Measurements from ENCODE around the gene STIMATE.

STIMATE gene

DNA sequence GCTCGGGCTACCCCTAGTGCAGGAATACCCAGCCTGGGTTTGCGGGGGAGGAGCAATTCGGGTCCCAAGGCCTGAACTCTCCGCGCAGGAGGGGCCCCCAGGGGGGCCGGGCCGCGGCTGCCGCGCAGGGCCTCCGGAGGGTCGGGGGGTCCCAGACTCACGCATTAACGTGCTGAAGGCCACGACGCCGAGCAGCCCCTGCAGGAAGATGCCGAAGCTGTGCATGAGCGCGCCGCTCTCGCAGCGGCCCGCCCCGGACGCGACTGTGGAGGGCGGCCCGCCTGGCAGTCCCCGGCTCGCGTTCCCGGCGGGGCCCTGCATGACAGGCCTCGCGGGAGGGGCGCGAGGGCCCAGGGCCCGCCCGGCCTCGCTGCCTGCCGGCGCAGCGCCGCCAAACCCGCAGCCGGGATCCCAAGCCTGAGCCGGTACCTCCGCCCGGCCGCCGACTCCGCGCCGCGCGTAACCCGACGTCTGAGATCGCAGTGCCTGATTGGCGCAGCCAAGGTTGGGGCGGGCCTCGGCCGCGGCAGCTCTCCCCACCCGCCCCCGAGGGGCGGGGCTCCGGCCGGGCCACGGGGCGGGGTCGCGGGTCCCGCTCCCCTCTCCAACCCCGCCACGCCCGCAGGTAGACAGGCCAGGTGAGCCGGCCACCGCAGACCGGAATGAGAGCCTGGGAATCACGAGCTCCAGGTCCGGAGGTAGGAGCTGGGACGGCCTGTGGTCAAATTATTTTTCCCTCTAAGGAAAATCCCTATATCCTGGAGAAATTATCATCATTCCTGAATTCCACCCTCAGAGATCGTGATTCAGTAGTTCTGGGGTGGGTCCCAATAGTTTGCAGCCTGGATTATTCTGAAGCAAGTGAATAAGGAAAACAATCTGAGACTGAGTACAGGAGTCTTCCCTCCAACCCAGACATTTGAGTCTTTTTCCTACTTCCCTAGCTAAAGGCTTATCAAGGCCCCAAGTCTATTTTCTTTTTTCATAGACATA is at the start of gene STIMATE:
TSS of gene STIMATE (minus strand) at position 419 of the 993 bp plus-strand sequence. CDS start at position 321, 98 bp downstream.
- peak; percentile 81 for DNase-seq

DNA sequence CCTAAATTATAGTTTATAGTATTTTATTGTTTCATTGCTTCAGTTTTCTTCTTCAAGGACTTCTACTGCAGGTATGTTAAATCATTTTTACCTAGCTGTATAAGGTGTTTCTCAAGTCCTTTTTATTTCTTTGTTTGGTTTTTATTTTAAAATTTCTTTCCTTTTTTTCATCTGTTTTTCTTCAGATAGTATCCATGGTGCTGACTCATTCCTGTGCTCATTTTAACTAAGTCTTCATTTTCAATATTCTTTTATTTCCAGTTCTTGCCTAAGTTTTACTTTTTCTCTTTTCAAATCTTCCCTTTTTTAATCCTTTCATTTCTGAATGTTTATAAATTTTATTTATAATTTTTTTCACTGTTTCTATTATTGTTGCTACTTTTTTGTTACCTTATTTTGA is 42.3 kb upstream of the STIMATE start:
- DNase-seq, result no peak

DNA sequence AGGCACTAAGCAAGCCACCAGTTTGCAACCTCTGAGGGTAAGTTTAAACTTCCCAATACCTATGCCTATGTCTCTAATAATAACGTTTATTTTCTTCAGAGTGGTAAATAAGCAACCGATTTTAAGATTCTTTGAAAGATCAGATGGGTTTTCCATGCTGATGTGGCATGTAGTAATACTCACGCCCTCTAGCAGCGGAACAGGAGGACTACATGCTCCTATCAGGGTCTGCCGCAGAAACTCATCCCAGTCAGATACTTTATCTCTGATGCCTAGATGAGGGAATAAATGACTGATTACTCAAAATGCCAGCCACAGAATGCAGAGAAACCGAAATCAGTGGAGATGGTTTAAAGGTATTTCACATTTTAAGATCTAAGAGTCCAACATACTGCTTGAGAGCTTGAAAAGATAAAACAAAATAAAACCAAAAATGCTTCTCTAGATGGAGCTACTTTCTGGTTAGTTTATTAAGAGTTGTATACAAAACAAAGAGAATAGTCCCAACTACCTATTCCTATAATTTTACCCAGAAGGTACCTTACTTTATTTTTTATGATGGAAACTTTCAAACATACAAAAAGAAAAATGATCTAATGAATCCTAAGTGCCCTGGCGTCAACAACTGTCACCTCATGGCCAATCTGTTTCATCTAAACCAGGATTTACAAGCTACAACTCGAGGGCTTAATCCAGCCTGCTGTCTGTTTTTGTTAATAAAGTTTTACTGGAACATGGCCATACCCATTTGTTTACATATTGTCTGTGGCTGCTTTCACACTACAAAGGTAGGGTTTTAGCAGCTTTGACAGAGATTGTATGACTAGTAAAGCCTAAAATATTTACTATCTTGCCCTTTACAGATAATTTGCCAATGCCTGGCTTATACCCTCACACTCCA is 37.5 kb upstream of the STIMATE start:
- DNase-seq, result peak; percentile 52

DNA sequence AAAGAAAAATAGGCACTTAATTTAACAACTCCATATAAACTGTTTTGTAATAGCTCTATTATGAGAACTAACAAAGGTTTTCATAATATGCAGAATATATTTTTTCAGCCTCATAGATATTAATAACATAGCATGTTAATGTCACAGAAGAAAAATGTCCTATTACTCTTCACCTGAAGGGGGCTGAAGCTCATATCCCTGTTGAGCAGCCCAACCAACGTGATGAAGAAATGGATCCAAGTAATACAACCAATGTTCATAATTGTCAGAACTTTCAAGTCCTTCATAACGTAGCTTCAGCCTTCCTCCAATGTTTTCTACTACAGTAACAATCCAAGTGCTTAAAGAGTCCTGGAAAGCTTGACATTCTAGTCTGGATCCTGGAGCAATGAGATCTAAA is 34.5 kb upstream of the STIMATE start:
- no peak for DNase-seq

DNA sequence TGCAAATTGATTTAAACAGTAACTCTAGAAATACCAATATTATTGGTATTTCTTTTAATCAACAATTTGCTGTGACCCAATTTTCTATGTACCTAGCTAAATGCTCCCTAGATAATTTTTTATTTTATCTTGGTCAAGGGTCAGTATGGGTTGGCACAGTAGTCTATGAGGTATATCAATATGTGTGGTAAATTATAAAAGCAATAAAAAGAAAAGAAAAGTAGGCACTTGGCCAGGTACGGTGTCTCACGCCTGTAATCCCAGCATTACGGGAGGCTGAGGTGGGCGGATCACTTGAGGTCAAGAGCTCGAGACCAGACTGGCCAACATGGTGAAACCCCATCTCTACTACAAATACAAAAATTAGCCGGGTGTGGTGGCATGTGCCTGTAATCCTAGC is 34.0 kb upstream of the STIMATE start:
- no peak for DNase-seq

GRCh38 chr3:52930748-52931147 is 33.4 kb upstream of the STIMATE start:
- no peak for DNase-seq

DNA sequence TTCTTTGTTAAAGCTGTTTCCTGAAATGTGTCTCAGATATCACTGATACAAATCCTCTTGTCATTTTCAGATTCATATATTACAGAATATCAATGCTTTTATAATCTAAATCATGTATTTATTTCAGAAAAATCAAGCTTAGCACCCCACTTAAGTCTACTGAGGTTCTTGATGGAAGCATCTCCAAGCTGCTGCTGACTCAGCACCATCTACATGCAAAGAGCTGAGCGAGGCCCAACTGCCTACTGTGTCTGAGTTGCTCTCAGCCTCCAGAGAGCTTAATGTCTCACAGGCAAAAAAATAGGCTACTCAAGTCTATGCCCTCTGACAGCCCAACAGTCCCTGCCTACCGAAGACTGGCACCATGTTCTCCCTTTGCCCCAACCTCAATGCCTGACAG is 29.2 kb upstream of the STIMATE start:
- DNase-seq, result no peak

DNA sequence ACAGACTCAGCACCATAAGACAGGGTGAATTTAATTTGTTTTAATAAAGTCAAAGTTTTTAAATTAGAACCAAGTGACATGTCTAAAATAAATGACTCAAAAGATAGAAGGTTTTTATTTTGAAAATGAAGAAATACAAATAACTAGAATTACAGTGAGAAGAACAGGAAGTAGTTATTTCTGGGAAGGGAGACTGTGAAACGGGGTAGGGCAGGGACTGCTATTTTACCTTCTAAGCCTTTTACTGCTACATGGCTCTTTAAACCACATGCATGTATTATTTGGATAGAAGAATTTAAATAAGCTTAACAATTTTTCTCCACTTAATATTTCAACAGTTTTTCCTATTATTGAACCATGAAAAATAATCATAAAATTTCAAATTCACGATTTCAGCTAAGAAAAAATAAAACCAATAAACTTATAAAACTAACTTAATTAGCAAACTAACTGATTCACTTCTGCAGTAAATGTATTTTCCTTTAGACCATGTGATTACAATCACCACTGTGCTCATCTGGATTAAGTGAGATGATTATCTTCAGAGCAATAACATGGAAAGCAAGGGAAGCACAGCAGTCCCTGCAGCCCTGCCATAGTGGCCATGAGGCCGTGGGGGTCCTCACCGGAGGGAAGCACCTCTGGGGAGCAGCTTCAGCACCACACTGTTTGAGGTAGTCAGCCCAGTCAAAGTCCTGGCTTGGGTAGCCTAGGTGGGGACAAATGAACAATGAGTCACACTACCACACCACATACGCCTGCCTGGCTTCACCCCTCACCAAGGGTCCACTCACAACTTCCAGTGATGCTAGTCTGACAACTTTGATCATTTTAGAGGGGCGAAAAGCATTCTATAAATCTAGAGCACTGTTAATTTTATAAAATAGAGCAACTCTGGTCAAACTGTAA is 28.3 kb upstream of the STIMATE start:
- DNase-seq, result no peak

- no peak for DNase-seq
These were observed 26.6 kb upstream of the STIMATE start for GRCh38 chr3:52923963-52924362.

- DNase-seq, result no peak
These were observed 23.5 kb upstream of the STIMATE start for GRCh38 chr3:52920841-52921240.

DNA sequence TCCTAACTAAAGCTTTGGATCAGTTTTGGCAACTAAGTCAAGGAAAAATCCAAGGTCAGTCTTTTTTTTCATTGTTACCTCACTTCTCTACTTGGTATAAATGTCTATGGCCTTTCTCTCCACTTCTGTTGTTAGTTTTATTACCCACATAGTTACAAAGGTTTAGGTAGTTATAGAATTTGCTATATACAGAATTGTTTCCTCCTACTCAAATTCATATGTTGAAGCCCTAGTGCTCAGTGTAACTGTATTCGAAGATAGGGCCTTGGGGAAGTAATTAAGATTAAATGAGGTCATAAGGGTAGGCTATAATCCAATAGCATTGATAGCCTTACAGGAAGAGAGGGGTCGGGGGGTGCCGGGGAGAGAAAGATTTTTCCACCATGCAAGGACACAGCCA is 19.7 kb upstream of the STIMATE start:
- no peak for DNase-seq

GRCh38 chr3:52915294-52915693 is 17.9 kb upstream of the STIMATE start:
- DNase-seq, result no peak

- DNase-seq, result no peak
These were observed 15.8 kb upstream of the STIMATE start for GRCh38 chr3:52912885-52913731.

DNA sequence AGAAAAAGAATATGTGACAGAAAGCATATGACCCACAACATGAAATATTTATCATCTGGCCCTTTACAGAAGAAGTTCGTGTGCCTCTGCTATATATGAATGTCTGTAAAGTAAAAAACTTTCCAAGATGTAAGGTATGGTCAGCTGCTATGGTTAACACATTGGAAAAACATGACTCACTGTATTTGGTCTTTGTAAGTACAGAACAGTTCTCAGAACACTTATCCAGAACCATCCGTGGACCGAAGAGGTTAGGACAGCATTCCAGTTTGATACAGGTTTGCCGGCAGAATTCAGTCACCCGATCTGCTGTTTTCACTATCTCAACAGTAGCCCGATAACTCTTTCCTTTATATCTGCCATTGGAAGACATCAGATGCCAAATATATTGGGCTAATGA is 13.5 kb upstream of the STIMATE start:
- DNase-seq, result no peak

GRCh38 chr3:52907497-52907896 is 10.1 kb upstream of the STIMATE start:
- no peak for DNase-seq

GRCh38 chr3:52904552-52904951 is 7.2 kb upstream of the STIMATE start:
- DNase-seq, result no peak

DNA sequence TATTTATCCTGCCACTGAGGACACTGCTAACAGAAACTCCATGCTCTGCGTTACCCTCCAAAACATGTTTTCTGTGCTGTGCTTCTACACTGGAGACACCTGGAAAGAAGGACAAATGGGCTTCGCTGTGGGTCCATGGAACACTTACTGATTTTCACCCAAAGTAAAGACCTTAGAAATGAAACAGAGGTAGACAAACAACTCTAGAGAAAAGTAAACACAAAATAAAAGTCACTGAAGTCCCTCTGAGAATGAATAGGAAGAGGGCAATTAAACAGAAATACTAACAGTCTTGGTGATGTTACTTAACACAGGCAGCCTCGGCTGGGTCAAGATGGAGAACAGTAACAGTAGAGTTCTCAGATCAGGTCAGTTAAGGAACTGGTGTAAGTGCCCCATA is 6.7 kb upstream of the STIMATE start:
- DNase-seq, result no peak

GRCh38 chr3:52896613-52897012 is 735 bp downstream of the STIMATE start:
- no peak for DNase-seq

DNA sequence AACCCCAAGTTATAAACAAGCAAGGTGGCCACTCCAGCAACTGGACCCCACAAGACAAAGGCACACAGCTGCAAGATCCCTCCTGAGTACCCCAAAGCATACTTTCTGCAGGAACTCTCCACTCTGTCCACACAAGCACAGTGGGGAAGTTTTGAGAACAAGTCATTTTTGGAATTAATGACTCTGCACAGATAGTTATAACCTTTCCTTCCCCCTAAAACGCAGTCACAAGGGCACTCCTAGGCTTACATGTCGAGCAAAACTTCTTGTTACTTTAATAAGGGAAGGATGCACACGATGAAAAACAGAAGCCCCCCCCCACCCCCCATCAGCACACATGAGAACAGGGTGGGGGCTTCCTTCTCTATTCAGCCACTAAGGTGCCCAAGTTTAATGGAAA is 1.2 kb downstream of the STIMATE start:
- DNase-seq, result no peak

DNA sequence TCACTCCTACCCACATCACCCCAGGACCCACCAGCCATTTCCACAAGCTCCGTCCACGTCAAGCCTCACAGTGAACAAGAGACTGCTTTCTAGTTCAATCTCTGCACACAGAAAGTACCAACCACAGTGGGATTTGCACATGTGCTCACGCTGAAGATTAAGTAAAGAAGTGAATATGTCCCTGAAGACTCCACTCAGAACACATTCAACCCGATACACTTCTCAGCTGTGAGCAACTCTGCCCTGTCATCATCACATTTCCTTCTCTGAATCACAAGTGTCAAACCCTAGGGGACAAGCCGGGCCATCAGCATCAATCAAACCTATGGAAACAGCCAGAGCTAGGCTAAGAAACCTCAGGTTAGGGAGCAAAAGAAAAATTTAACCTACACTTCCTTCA is 1.9 kb downstream of the STIMATE start:
- no peak for DNase-seq

GRCh38 chr3:52894756-52895155 is 2.6 kb downstream of the STIMATE start:
- no peak for DNase-seq

- DNase-seq, result no peak
These were observed 3.6 kb downstream of the STIMATE start for GRCh38 chr3:52893723-52894122.

Data from fibroblast of skin of right biceps (primary cell).